ENCODE measurements around the gene ABTB1.

- no peak for TF ChIP-seq CTCF (IDR thresholded peaks at IDR 0.05; ENCODE audit: low read length)
- no peak for TF ChIP-seq EZH2phosphoT487 (IDR thresholded peaks at IDR 0.05; ENCODE audit: low read length)
Measured at GRCh38 chr3:127667119-127667681, 5.6 kb upstream of the ABTB1 start.
